Right lobe of liver (tissue), 6 donors: ENCODE results near the gene RAB5IF. TPM values are rescaled to one million over a fixed set of nuclear protein-coding genes. Genes with fewer than 3 reads are reported as not detected.

ENCODE experiments used
- ATAC-seq, 4 donors: fragments of 200-7000 bp; cut with Tn5 transposase; one replicate each; pipeline ENCODE4 v1.9.1; 2020; ENCODE audit warnings: mild to moderate bottlenecking in 4 of 4, moderate library complexity in 4 of 4
- DNase-seq, 3 donors: peaks; one replicate each; pipeline ENCODE4 v3.0.0-alpha.2; 2020
- H3K27ac ChIP-seq, 3 donors: fragments of 200-600 bp; one replicate each; pipeline ENCODE4 v1.8.0; 2022
- H3K27me3 ChIP-seq, 2 donors: fragments of 200-600 bp; one replicate each; pipeline ENCODE4 v1.8.0; 2022
- H3K36me3 ChIP-seq, 4 donors: fragments of 200-600 bp; sonication (generic) in 1 of 4; one replicate each; pipeline versions ENCODE4 v1.5.1 to v1.8.0; 2017 to 2022; ENCODE audit warnings: control low read depth in 1 of 4
- H3K4me1 ChIP-seq, 4 donors: fragments of 200-600 bp; sonication (generic) in 1 of 4; one replicate each; pipeline versions ENCODE4 v1.5.1 to v1.8.0; 2017 to 2022; ENCODE audit warnings: control low read depth in 1 of 4
- H3K4me3 ChIP-seq, 3 donors: fragments of 200-600 bp; one replicate each; pipeline ENCODE4 v1.8.0; 2022
- H3K9me3 ChIP-seq, 4 donors: fragments of 200-600 bp; sonication (generic) in 1 of 4; one replicate each; pipeline versions ENCODE4 v1.5.1 to v1.8.0; 2017 to 2022; ENCODE audit warnings: control low read depth in 1 of 4
- POLR2A ChIP-seq: fragments of 450-650 bp; IDR thresholded peaks from one replicate; pipeline ENCODE4 v1.6.1; 2017; ENCODE audit warnings: antibody characterized with exemption, mild to moderate bottlenecking
- WGBS: methylation state at CpG from one replicate; pipeline ENCODE4 v1.1.6; 2018; ENCODE audit warnings: low coverage, low lambda C conversion rate; ENCODE audit not compliant: insufficient coverage; ENCODE audit errors: missing lambda C conversion rate; 5-methylcytosine and 5-hydroxymethylcytosine counted together
- intact Hi-C, 2 donors: fragments of 100-400 bp; cut with DNase I; formaldehyde crosslinking; loops; one replicate each; pipeline versions ENCODE4 v1.11.2 to v1.14.1; 2022
- total RNA-seq, 6 experiments: library from RNA; depleted of rRNA in 2 of 6; stranded (reverse); fragments of >200 nt in 2 of 6; fragmentation: NEBNext Ultra II Directional in 3 of 6; extraction: Animal tissue kit (Norgen Biotek cat#: 25700) in 3 of 6; gene quantifications; one replicate each; pipeline versions ENCODE4 v1.1.0 to v1.2.4, GENCODE V29; 2016 to 2023
- TF ChIP-seq, protein P1 (sequence below), 4 donors: fragments of 200-600 bp in 3 of 4; fragments of 450-650 bp in 1 of 4; IDR thresholded peaks; one replicate each; pipeline versions ENCODE4 v1.5.1 to v1.8.0; 2016 to 2022; ENCODE audit warnings: antibody characterized with exemption in 4 of 4, mild to moderate bottlenecking in 2 of 4
- donor health status: DM: no; HTN: yes; CAD: no.
- donor health status: DM: no; HTN: no; CAD: no.
- donor health status: DM: no; HTN: no; CAD: no.
- donor health status: DM: no; HTN: yes; CAD: no.
- donor health status: DM: no; HTN: yes; CAD: no.

The RAB5IF gene
- total RNA-seq, 6 experiments from 2014 or later, result 78.1 to 232 (median 125) TPM

GRCh38 chr20:36573798-36574365 lies 31.7 kb upstream of the RAB5IF start:
- TF ChIP-seq POLR2A, result no peak
- TF ChIP-seq, protein P1, sequence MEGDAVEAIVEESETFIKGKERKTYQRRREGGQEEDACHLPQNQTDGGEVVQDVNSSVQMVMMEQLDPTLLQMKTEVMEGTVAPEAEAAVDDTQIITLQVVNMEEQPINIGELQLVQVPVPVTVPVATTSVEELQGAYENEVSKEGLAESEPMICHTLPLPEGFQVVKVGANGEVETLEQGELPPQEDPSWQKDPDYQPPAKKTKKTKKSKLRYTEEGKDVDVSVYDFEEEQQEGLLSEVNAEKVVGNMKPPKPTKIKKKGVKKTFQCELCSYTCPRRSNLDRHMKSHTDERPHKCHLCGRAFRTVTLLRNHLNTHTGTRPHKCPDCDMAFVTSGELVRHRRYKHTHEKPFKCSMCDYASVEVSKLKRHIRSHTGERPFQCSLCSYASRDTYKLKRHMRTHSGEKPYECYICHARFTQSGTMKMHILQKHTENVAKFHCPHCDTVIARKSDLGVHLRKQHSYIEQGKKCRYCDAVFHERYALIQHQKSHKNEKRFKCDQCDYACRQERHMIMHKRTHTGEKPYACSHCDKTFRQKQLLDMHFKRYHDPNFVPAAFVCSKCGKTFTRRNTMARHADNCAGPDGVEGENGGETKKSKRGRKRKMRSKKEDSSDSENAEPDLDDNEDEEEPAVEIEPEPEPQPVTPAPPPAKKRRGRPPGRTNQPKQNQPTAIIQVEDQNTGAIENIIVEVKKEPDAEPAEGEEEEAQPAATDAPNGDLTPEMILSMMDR (IDR thresholded peaks at IDR 0.05), result no peak
- DNase-seq (peak; percentile 52 to 66 (median 55)), ATAC-seq (peak in 2 of 4 donors; percentile 7 to 8)
- Histone ChIP-seq H3K4me1 (peaks cover 0 to 19% (median 4%) of the 10 kb centered on the region in 4 donors), H3K36me3 (no peaks in the 10 kb centered on the region), H3K9me3 (no peaks in the 10 kb centered on the region), H3K4me3 (peak overlapping the region; percentile 69 to 80 (median 78)), H3K27ac (peak overlapping the region; percentile 75 to 92 (median 90)), H3K27me3 (no peaks in the 10 kb centered on the region)
- WGBS, result 0% methylated on average over 5 of the region's 53 CpGs
- intact Hi-C loops, result no loop called here

DNA sequence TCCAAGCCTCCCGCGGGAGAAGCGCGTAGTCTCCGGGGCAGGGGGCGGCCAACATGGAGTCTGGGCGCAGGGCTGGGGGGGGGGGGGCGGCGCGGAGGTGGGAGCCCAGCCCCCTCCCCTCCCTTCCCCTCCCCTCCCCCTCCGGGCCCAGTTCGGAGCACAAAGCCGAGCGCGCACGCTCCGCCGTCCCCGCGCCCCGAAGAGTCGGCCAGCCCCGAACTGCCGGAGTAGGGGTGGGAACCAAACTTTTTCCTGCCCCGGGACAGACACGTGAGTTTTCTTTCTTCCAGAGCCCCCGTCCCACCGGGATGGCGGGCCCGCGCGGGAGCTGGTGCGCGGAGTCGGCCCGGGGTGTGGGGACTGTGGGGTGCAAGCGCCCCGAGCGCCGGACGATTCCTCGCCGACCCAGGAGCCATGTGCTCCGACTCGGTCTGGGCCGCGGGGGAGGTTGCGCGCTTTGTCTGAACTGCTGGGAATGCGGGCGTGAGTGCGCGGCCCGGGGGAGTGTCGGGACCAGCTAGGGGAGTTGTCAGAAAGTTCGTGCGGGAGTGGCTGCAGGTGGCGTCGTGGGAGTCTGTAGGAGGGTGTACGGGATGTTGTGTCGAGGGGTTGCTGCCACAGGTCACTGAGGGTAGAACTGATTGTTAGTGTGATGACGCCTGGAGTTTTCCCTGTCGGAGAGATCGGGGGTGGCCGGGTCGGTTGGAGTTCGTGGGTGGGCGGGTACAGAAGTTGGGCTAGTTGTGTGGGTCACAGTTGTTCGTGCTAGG lies 31.0 kb upstream of the RAB5IF start:
- peak overlapping the region; percentile 75 to 92 (median 90) for H3K27ac ChIP-seq
- peak; percentile 39 for TF ChIP-seq POLR2A
- TF ChIP-seq, protein P1 (IDR thresholded peaks at IDR 0.05), result no peak
- peak overlapping the region; percentile 69 to 80 (median 78) for H3K4me3 ChIP-seq
- ATAC-seq (peak; percentile 24 to 46 (median 28)), DNase-seq (peak; percentile 62 to 73 (median 63))
- WGBS, result under 1% methylated on average over 32 of the region's 69 CpGs
- H3K36me3 ChIP-seq, result peaks cover 0 to 5% (median under 1%) of the 10 kb centered on the region in 4 donors
- intact Hi-C loops, result no loop called here
- H3K4me1 ChIP-seq, result peaks cover 0 to 19% (median 4%) of the 10 kb centered on the region in 4 donors
- H3K27me3 ChIP-seq, result no peaks in the 10 kb centered on the region
- no peaks in the 10 kb centered on the region for H3K9me3 ChIP-seq

DNA sequence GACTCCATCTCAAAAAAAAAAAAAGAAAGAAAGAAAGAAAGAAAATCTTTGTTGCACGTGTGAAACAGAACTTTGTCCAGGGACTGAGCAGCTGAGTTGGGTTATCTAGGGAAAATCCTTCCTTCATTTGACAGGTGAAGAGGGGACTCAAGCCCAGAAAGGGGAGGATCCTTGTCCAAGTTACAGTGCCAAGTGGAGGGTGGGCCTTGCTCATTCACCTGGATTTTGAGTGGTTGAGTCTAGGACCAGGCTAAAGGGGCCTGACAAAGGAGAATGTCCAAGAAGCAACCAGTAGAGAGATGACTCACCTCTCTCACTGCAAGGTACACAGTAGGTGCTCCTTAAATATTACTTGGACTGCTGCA lies 29.5 kb upstream of the RAB5IF start:
- ATAC-seq (no peak), DNase-seq (no peak)
- Histone ChIP-seq H3K36me3 (peaks cover 0 to 16% (median 7%) of the 10 kb centered on the region in 4 donors), H3K4me1 (peaks cover 0 to 19% (median 4%) of the 10 kb centered on the region in 4 donors), H3K9me3 (no peaks in the 10 kb centered on the region), H3K4me3 (no peak overlapping the region), H3K27ac (no peak overlapping the region), H3K27me3 (no peaks in the 10 kb centered on the region)
- intact Hi-C loops, result no loop called here
- TF ChIP-seq POLR2A, result no peak
- TF ChIP-seq, protein P1 (IDR thresholded peaks at IDR 0.05), result no peak
- WGBS, result 29% methylated on average over 1 of the region's 1 CpG

- no peaks in the 10 kb centered on the region for H3K9me3 ChIP-seq
- intact Hi-C loops, result no loop called here
- peaks cover 0 to 22% (median 8%) of the 10 kb centered on the region in 4 donors for H3K36me3 ChIP-seq
- no peak for DNase-seq
- WGBS, result 100% methylated on average over 1 of the region's 15 CpGs
- no peaks in the 10 kb centered on the region for H3K27me3 ChIP-seq
- H3K27ac ChIP-seq, result no peak overlapping the region
- no peak for TF ChIP-seq POLR2A
- TF ChIP-seq, protein P1 (IDR thresholded peaks at IDR 0.05), result no peak
- peaks cover 0 to 19% (median 4%) of the 10 kb centered on the region in 4 donors for H3K4me1 ChIP-seq
- H3K4me3 ChIP-seq, result no peak overlapping the region
- no peak for ATAC-seq
These were observed 27.1 kb upstream of the RAB5IF start for GRCh38 chr20:36578356-36579041.
